Mesodermal cell (in vitro differentiated cells): ENCODE measurements around the gene CPA4.

Experiments
- H3K27ac ChIP-seq: 2 replicates; pipeline ENCODE4 v1.7.0; 2013; ENCODE audit warnings: mild to moderate bottlenecking, low read depth, low read length, moderate library complexity; ENCODE audit not compliant: severe bottlenecking
- H3K36me3 ChIP-seq: 2 replicates; pipeline ENCODE4 v1.7.1; 2013; ENCODE audit warnings: mild to moderate bottlenecking, low read length, moderate library complexity; ENCODE audit not compliant: control insufficient read depth, insufficient read depth
- H3K4me1 ChIP-seq: one replicate; pipeline ENCODE4 v1.7.1; 2013; ENCODE audit warnings: mild to moderate bottlenecking, low read length; ENCODE audit not compliant: insufficient read depth, control insufficient read depth, poor library complexity, severe bottlenecking
- H3K4me3 ChIP-seq: 2 replicates; pipeline ENCODE4 v1.7.0; 2013; ENCODE audit warnings: low read length, control low read depth, mild to moderate bottlenecking; ENCODE audit not compliant: insufficient read depth, poor library complexity, severe bottlenecking; ENCODE audit errors: extremely low read depth
- H3K9me3 ChIP-seq: 2 replicates; pipeline ENCODE4 v1.7.1; 2013; ENCODE audit warnings: mild to moderate bottlenecking, low read length, moderate library complexity; ENCODE audit not compliant: control insufficient read depth
- WGBS, 2 experiments: methylation state at CpG; one replicate each; pipeline ENCODE4 v1.1.5; 2013; ENCODE audit warnings: missing lambda C conversion rate in 2 of 2; ENCODE audit not compliant: insufficient coverage in 2 of 2; 5-methylcytosine and 5-hydroxymethylcytosine counted together

CPA4 gene

DNA sequence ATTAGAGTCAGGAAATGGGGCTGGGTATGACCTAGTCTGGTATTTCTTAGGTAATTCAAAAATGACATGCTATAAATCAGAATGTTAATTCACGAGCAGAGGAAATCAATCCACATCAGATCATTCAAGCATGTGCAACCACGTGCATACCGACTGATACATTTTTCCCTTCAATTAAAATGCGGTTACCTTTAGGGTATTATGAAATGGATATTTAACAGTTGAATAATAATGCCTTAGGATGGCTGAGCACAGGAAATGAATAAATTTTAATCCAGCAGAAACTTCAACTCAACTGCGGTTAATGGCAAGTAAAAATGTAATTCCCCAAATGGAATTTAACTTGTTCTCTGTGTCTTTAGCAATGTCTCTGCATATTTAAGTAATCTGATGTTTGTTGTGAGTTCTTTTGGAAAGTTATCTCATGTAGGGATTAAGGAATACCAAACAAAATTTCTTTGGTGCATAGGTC is 17.1 kb upstream of the CPA4 start:
- Histone ChIP-seq H3K36me3 (no peaks in the 10 kb centered on the region), H3K4me1 (peaks cover 26% of the 10 kb centered on the region), H3K9me3 (no peaks in the 10 kb centered on the region), H3K27ac (no peak overlapping the region), H3K4me3 (no peak overlapping the region)
- 100% methylated on average over 2 of the region's 5 CpGs; no CpG with 5 or more reads in 1 of the 2 experiments for WGBS, 2 experiments

DNA sequence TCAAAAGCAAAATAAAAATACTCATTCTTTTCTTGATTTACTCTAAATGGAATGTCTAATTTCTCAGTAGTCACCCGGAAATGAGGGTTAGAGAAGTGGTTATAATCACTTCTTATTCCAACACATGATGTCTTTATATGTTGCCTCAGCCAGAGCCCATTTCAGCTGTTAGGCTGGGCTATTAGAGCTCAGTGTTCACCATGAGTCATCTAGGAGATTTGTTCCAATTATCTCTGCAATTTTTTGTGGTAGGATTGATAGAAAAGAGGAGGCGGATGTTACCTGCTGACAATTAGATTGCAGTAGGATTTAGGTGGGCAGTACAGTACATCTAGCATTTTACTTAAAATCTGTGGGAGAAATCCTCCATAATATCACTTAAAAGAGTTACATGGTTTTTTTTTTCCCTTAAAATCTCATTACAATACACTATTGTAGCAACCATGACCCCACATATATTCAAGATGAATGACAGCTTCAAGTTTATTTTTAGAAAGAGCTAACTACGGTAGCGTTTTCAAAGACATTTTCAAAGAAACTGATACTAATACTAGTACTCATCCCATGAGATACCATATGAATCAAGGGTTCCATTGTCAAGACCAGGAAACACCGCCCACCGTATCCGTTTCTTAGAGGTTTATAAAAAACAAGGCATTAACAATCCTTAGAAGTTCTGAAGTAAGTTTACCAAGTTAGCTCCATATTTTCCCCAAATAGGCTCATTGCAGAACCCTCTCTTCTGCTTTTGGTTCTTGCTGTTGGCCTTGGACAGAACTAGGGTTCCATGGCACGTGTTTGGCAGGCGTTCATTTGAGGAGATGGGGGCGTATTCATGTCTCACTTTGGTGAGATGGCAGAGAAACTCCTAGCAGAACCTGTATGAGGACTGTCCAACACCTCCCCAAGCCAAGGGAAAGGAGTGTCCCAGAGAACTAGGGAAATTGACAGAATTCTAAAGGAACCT is 15.9 kb upstream of the CPA4 start:
- 76 to 97% methylated on average over 3 to 7 of the region's 10 CpGs for WGBS, 2 experiments
- Histone ChIP-seq H3K36me3 (no peaks in the 10 kb centered on the region), H3K4me3 (no peak overlapping the region), H3K9me3 (no peaks in the 10 kb centered on the region), H3K4me1 (peaks cover 22% of the 10 kb centered on the region), H3K27ac (no peak overlapping the region)

DNA sequence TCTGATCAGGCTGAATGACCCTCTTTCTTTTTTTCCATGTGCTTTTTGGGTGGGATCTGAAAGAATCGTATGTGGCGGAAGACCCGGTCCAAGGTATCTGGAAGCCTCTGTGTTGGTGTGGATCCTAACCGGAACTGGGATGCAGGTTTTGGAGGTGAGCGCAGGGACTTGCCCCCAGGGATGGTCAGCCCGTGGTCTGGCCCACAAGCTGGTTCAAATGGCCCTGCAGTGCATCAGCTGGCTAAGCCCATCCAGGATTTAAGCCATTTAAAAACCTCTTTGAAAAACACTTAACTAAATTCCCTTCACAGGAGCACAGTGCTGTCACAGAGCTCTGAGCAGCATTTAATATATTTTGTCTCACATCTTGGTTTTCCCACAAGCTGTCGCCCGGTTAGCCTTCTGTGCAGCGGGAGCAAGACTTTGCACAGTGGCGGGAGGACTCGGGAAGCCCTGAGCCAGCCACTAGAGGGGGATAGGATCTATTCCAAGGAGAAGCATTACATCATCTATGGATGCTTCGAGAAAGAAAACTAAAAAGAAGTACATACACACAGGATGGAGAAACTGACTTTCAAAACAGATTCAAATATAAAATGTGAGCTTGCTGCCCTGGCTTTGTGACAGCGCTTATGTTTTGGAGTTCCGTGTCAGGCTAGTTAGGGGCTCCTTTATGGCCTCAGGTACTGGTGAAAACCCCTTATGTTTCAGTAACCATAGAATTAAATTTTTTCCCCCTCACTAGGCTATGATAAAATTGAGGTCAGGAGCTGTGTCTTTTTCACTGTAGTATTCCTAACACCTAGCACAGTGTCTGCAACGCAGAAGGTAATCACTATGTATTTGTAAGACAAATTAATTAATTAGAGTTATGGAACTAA is 15.0 kb upstream of the CPA4 start:
- Histone ChIP-seq H3K4me1 (peaks cover 12% of the 10 kb centered on the region), H3K36me3 (no peaks in the 10 kb centered on the region), H3K4me3 (no peak overlapping the region), H3K27ac (no peak overlapping the region), H3K9me3 (no peaks in the 10 kb centered on the region)
- 78 to 83% methylated on average over 10 to 11 of the region's 15 CpGs for WGBS, 2 experiments

DNA sequence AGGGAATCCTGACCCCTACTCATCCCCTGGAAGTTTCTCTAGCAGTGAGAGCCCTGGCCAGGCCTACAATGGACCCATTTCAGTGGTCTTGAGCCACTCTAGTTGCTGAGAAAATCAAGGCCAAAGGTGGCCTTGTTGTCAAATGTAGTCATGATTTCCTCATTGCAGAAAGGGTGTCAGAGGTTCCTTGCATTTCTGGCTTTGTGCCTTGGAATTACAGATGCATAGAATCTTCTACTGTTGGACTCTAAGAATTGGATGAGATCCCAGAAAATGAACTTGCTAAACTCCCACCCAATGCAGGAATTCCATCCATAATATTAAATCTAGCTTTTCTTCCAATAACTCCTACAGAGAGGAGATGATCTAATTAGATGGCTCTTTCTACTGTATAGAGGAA is 14.1 kb upstream of the CPA4 start:
- Histone ChIP-seq H3K27ac (no peak overlapping the region), H3K4me1 (peaks cover 11% of the 10 kb centered on the region), H3K36me3 (no peaks in the 10 kb centered on the region), H3K4me3 (no peak overlapping the region), H3K9me3 (no peaks in the 10 kb centered on the region)

DNA sequence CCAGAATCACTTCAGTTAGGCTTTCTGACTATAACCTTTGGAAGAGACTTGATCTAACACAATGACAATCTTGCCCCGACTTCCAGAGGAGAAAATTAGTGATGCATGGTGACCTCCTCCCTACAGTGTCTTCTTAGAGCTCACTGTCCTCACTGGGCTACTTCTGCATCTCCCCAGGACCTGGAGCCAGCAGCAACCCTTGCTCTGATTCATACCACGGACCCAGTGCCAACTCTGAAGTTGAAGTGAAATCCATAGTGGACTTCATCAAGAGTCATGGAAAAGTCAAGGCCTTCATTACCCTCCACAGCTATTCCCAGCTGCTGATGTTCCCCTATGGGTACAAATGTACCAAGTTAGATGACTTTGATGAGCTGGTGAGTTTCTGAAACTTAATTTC is 13.7 kb upstream of the CPA4 start:
- 100% methylated on average over 2 of the region's 2 CpGs; no CpG with 5 or more reads in 1 of the 2 experiments for WGBS, 2 experiments
- no peak overlapping the region for H3K27ac ChIP-seq

DNA sequence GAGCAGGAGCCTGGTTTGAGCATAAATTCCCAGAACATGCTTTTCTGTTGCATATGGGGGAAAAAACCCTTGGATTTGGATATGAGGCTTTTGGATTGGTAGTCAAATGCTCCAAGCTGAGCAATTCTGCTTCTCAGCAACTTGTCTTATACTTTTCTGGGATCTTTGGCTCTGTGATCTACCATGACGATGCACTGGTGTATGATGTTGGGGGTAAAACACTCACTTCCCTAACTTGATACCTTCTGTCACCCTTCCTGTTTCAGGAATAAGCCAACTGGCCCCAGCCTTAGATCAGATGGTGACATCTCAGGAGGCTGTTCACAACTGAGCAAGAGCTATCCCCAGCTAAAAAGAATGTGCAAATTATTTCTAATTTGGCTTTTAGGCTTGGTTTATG is 13.1 kb upstream of the CPA4 start:
- H3K9me3 ChIP-seq = no peaks in the 10 kb centered on the region
- no CpG with 5 or more reads among the region's 1 CpG for WGBS, 2 experiments
- H3K4me3 ChIP-seq = no peak overlapping the region
- no peaks in the 10 kb centered on the region for H3K36me3 ChIP-seq
- H3K4me1 ChIP-seq = peaks cover 8% of the 10 kb centered on the region
- H3K27ac ChIP-seq = no peak overlapping the region

More for the DNA sequence above, 13.7 kb upstream of the CPA4 start:
- H3K4me1 ChIP-seq = peaks cover 11% of the 10 kb centered on the region
- H3K36me3 ChIP-seq = no peaks in the 10 kb centered on the region
- H3K4me3 ChIP-seq = no peak overlapping the region
- no peaks in the 10 kb centered on the region for H3K9me3 ChIP-seq

DNA sequence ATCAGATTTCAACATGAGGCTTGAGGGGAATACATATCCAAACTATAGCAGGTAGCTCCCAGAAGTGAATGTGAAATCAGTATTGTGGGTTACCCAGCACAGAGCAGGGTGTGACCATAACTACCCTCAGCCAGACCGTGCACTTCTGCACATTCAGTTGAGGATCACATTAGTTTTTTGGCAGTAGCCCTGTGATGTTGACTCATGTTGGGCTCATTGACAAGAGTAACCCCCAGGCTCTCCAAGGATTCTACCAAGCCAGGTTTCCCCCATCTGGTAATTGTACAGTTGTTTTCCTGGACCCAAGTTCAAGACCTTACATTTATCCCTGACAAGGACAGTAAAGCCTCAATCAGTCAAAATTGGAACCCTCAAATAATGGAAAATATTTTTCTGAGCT is 11.7 kb upstream of the CPA4 start:
- H3K36me3 ChIP-seq = no peaks in the 10 kb centered on the region
- no peaks in the 10 kb centered on the region for H3K9me3 ChIP-seq
- H3K4me1 ChIP-seq = peaks cover 6% of the 10 kb centered on the region
- WGBS, 2 experiments = 88% methylated on average over 1 of the region's 1 CpG; no CpG with 5 or more reads in 1 of the 2 experiments
- no peak overlapping the region for H3K27ac ChIP-seq
- no peak overlapping the region for H3K4me3 ChIP-seq

DNA sequence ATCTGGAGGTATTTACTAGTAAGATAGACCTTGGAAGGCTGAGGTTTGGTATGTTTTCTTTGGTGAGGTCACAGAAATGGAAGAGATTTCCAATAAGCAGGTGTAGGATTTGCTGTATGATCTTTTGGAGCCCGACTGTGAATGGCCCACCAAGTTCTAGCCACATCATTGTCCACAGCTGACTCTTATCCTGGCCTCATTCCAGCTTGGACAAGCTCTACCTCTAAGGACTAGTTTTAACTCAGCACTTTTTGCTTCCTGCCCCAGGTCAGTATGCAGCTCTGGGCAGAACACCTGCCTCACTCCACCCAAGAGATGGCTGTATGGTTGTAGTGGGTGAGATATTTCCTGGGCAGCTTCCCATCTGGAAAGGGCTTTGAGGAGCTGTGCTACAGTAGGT is 6.1 kb upstream of the CPA4 start:
- 100% methylated on average over 1 of the region's 1 CpG for WGBS, 2 experiments
- no peaks in the 10 kb centered on the region for H3K36me3 ChIP-seq
- no peak overlapping the region for H3K27ac ChIP-seq

DNA sequence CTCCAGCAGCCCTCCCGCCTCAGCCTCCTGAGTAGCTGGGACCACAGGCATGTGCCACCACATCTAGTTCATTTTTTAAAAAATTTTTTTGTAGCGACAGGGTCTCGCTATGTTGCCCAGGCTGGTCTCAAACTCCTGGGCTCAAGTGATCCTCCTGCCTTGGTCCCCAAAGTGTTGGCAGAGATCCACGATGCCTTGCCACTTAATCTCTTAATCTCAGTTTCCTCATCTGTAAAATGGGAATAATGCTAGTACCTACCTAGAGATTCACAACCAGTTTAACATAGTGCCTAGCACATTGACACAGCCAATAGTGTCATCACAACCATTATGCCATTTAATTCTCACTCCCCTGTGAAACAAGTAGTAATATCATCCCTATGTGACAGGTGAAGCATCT is 4.8 kb upstream of the CPA4 start:
- H3K27ac ChIP-seq = no peak overlapping the region
- H3K4me3 ChIP-seq = no peak overlapping the region
- 93 to 97% methylated on average over 3 to 4 of the region's 4 CpGs for WGBS, 2 experiments
- H3K4me1 ChIP-seq = peaks cover 15% of the 10 kb centered on the region
- H3K36me3 ChIP-seq = no peaks in the 10 kb centered on the region
- H3K9me3 ChIP-seq = peaks cover 5% of the 10 kb centered on the region

More for the DNA sequence above, 6.1 kb upstream of the CPA4 start:
- Histone ChIP-seq H3K4me1 (peaks cover 14% of the 10 kb centered on the region), H3K4me3 (no peak overlapping the region), H3K9me3 (peaks cover 5% of the 10 kb centered on the region)

DNA sequence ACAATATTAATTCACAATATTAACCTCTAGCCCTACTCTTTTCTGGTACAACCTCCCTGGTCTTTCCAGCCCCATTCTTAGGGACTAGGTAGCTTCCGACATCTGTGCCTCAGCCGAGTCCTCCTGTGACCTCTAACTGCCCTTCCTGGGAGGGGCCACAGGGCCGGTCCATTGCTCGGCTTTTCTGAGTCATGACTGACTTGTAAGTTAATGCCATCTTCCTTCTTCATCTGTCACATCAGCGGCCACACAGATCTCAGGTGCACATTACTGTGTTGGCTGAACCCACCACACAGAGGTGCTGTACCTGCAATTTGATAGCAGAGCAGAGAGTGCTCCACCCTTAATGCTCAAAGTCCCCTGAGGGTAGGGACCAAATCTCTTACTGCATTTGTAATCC is 4.1 kb upstream of the CPA4 start:
- H3K4me3 ChIP-seq = no peak overlapping the region
- 95 to 98% methylated on average over 4 to 5 of the region's 5 CpGs for WGBS, 2 experiments
- H3K9me3 ChIP-seq = peaks cover 5% of the 10 kb centered on the region
- H3K36me3 ChIP-seq = no peaks in the 10 kb centered on the region
- peaks cover 15% of the 10 kb centered on the region for H3K4me1 ChIP-seq
- no peak overlapping the region for H3K27ac ChIP-seq
